ENCODE results near the gene RAD51B.

GRCh38 chr14:68755016-68755353 is 935.4 kb downstream of the RAD51B start:
- TF ChIP-seq, protein P1, sequence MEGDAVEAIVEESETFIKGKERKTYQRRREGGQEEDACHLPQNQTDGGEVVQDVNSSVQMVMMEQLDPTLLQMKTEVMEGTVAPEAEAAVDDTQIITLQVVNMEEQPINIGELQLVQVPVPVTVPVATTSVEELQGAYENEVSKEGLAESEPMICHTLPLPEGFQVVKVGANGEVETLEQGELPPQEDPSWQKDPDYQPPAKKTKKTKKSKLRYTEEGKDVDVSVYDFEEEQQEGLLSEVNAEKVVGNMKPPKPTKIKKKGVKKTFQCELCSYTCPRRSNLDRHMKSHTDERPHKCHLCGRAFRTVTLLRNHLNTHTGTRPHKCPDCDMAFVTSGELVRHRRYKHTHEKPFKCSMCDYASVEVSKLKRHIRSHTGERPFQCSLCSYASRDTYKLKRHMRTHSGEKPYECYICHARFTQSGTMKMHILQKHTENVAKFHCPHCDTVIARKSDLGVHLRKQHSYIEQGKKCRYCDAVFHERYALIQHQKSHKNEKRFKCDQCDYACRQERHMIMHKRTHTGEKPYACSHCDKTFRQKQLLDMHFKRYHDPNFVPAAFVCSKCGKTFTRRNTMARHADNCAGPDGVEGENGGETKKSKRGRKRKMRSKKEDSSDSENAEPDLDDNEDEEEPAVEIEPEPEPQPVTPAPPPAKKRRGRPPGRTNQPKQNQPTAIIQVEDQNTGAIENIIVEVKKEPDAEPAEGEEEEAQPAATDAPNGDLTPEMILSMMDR (conservative IDR thresholded peaks at IDR 0.05) = no peak
- no peak for TF ChIP-seq EZH2 (IDR thresholded peaks at IDR 0.05; ENCODE audit: low read depth)
